Occipital lobe (tissue), 2 donors: ENCODE results near the gene TPCN1. TPM values are rescaled to one million over a fixed set of nuclear protein-coding genes. Genes with fewer than 3 reads are reported as not detected.

Experiments
- DNase-seq: peaks from one replicate; lab custom pipeline; 2025; lab: John Stamatoyannopoulos, UW
- total RNA-seq: library from RNA; depleted of rRNA; stranded (reverse); fragments of >200 nt; gene quantifications from one replicate; pipeline ENCODE4 v1.2.3, GENCODE V29; 2014

TPCN1 gene
- total RNA-seq, 1 donor from 2014 or later = 4.7 TPM

- no peak for DNase-seq
These were observed 81.8 kb downstream of the TPCN1 start for GRCh38 chr12:113302886-113303640.

GRCh38 chr12:113305281-113305856 lies 84.1 kb downstream of the TPCN1 start:
- DNase-seq = no peak

- no peak for DNase-seq
These were observed 85.1 kb downstream of the TPCN1 start for GRCh38 chr12:113306382-113306781.

- no peak for DNase-seq
These were observed 89.2 kb downstream of the TPCN1 start for GRCh38 chr12:113310489-113310888.

GRCh38 chr12:113314121-113314529 lies 92.9 kb downstream of the TPCN1 start:
- DNase-seq = no peak

GRCh38 chr12:113315358-113315757 lies 94.1 kb downstream of the TPCN1 start:
- no peak for DNase-seq

GRCh38 chr12:113316155-113316554 lies 94.9 kb downstream of the TPCN1 start:
- DNase-seq = no peak

- no peak for DNase-seq
These were observed 95.9 kb downstream of the TPCN1 start for GRCh38 chr12:113317122-113317521.

- DNase-seq = no peak
These were observed 96.9 kb downstream of the TPCN1 start for GRCh38 chr12:113318046-113318656.

- no peak for DNase-seq
These were observed 97.8 kb downstream of the TPCN1 start for GRCh38 chr12:113318900-113319628.

GRCh38 chr12:113320401-113320800 lies 99.1 kb downstream of the TPCN1 start:
- no peak for DNase-seq

- DNase-seq = no peak
These were observed 101.1 kb downstream of the TPCN1 start for GRCh38 chr12:113322343-113322742.

GRCh38 chr12:113325916-113326315 lies 104.7 kb downstream of the TPCN1 start:
- DNase-seq = no peak

GRCh38 chr12:113326775-113327395 lies 105.6 kb downstream of the TPCN1 start:
- DNase-seq = no peak

- no peak for DNase-seq
These were observed 107.2 kb downstream of the TPCN1 start for GRCh38 chr12:113328368-113328889.

- no peak for DNase-seq
These were observed 107.9 kb downstream of the TPCN1 start for GRCh38 chr12:113329022-113329790.

GRCh38 chr12:113329791-113330417 lies 108.6 kb downstream of the TPCN1 start:
- DNase-seq = no peak

- DNase-seq = no peak
These were observed 109.2 kb downstream of the TPCN1 start for GRCh38 chr12:113330505-113330904.

GRCh38 chr12:113332688-113333417 lies 111.6 kb downstream of the TPCN1 start:
- no peak for DNase-seq

- no peak for DNase-seq
These were observed 112.1 kb downstream of the TPCN1 start for GRCh38 chr12:113333418-113333750.
